Pancreas (tissue), 10 donors: ENCODE data around the gene TSSK2. TPM values are rescaled to one million over a fixed set of nuclear protein-coding genes. Genes with fewer than 3 reads are reported as not detected.
A peak's percentile ranks its signal among the peaks of the same experiment; 100 is the strongest.

Experiments
- ATAC-seq, 4 donors: fragments of 200-7000 bp; cut with Tn5 transposase; one replicate each; pipeline versions ENCODE4 v1.8.0 to v1.9.1; 2020; ENCODE audit warnings: mild to moderate bottlenecking in 4 of 4, moderate library complexity in 4 of 4
- DNase-seq, 6 donors: peaks; one replicate each; pipeline ENCODE4 v3.0.0-alpha.2; 2020
- FAIRE-seq: peaks from 2 replicates; lab custom pipeline; 2012; peaks lifted over from hg19 to GRCh38; lab: Jason Lieb, UNC
- H3K27ac ChIP-seq, 4 donors: fragments of 200-600 bp; sonication (generic); 1 replicate in 3 of 4; 2 replicates in 1 of 4; pipeline versions ENCODE4 v1.5.0 to v1.8.0; 2020
- H3K27me3 ChIP-seq, 4 donors: fragments of 200-600 bp; one replicate each; pipeline ENCODE4 v1.8.0; 2021
- H3K36me3 ChIP-seq, 3 donors: fragments of 200-600 bp; sonication (generic) in 1 of 3; one replicate each; pipeline versions ENCODE4 v1.5.0 to v1.8.0; 2020 to 2021
- H3K4me1 ChIP-seq, 3 donors: fragments of 200-600 bp; one replicate each; pipeline ENCODE4 v1.8.0; 2021
- H3K4me3 ChIP-seq, 4 donors: fragments of 200-600 bp; sonication (generic) in 2 of 4; one replicate each; pipeline versions ENCODE4 v1.5.0 to v1.8.0; 2020 to 2021
- H3K9me3 ChIP-seq, 4 donors: fragments of 200-600 bp; one replicate each; pipeline ENCODE4 v1.8.0; 2021
- WGBS, 2 donors: extraction: QIAGEN DNeasy Blood & Tissue Kit; methylation state at CpG; one replicate each; pipeline ENCODE4 v1.1.7; 2013; 5-methylcytosine and 5-hydroxymethylcytosine counted together
- intact Hi-C, 3 donors: fragments of 100-400 bp; cut with DNase I; formaldehyde crosslinking; loops; one replicate each; pipeline versions ENCODE4 v1.11.1 to v1.14.2; 2022
- polyA plus RNA-seq, 2 donors: library from polyadenylated mRNA; stranded (reverse); fragments of 200-250 nt; gene quantifications; one replicate each; pipeline ENCODE4 v1.2.3, GENCODE V29; 2013
- total RNA-seq, 6 donors: library from RNA; stranded (reverse); fragmentation: NEBNext Ultra II Directional in 4 of 6; extraction: Animal tissue kit (Norgen Biotek cat#: 25700) in 4 of 6; gene quantifications; one replicate each; pipeline versions ENCODE4 v1.2.1 to v1.2.4, GENCODE V29; 2021 to 2023
- TF ChIP-seq, protein P1 (sequence below), 4 donors: fragments of 200-600 bp; sonication (generic) in 3 of 4; IDR thresholded peaks; one replicate each; pipeline versions ENCODE4 v1.5.0 to v1.8.0; 2021; ENCODE audit warnings: antibody characterized with exemption in 4 of 4
- donor health status: healthy with polysubstance abuse.
- donor health status: DM: no; HTN: no; CAD: no; lungs with moderate emphysema.
- donor health status: DM: no; HTN: no; CAD: no.
- donor health status: control.
- donor health status: control.
- donor health status: Bipolar disorder and iron deficiency.
- donor health status: DM: yes; HTN: yes; CAD: no.
- donor health status: DM: no; HTN: no; CAD: no.
- donor health status: DM: no; HTN: no; CAD: no.
- donor health status: DM: yes; HTN: yes; CAD: no.

The TSSK2 gene
- total and polyA plus RNA-seq, 8 donors, result 0.08 to 0.31 (median 0.18) TPM; not detected in 4

DNA sequence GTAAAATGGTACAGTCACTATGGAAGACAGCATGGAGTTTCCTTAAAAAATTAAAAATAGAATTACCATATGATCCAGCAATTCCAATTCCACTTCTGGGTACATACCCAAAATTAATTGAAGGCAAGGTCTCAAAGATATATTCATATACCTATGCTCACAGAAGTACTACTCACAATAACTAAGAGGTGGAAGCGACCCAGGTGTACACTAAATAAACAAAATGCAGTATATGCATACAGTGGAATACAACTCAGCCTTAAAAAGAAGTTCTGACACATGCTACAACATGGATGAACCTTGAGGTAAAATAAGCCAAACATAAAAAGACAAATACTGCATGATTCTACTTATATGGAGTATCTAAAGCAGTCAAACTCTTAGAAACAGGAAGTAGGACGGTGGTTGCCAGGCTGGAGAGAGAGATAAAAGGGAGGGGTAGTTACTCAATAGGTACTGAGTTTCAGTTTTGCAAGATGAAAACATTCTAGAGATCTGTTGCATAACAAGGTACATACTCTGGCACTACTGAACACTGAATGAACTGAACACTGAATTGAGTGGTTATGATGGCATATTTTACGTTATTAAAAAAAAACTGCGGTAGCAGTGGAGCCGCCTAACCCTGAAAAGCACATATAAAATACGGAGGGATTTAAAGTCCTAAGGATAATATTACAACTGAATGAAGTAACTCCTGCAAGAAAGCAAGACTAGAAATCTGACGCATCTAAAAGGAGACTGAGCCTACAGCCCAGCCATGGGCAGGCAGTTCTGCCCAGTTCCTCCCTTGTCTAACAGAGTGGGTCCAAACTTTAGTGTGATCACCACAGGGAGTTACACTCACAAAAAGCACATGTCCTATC, 21.7 kb upstream of the TSSK2 start:
- no peaks in the 10 kb centered on the region for H3K36me3 ChIP-seq
- intact Hi-C loops, result no loop called here
- ATAC-seq (peak; percentile 53 to 84 (median 79)), FAIRE-seq (no peak), DNase-seq (peak in 1 of 6 donors; percentile 41)
- H3K27ac ChIP-seq, result peak overlapping the region in 2 of 4 donors; percentile 49 to 68
- no peak overlapping the region for H3K4me3 ChIP-seq
- no peaks in the 10 kb centered on the region for H3K9me3 ChIP-seq
- 46 to 55% methylated on average over 7 of the region's 7 CpGs for WGBS, 2 donors
- H3K4me1 ChIP-seq, result peaks cover 14 to 28% (median 27%) of the 10 kb centered on the region in 3 donors
- H3K27me3 ChIP-seq, result no peaks in the 10 kb centered on the region
- TF ChIP-seq, protein P1, sequence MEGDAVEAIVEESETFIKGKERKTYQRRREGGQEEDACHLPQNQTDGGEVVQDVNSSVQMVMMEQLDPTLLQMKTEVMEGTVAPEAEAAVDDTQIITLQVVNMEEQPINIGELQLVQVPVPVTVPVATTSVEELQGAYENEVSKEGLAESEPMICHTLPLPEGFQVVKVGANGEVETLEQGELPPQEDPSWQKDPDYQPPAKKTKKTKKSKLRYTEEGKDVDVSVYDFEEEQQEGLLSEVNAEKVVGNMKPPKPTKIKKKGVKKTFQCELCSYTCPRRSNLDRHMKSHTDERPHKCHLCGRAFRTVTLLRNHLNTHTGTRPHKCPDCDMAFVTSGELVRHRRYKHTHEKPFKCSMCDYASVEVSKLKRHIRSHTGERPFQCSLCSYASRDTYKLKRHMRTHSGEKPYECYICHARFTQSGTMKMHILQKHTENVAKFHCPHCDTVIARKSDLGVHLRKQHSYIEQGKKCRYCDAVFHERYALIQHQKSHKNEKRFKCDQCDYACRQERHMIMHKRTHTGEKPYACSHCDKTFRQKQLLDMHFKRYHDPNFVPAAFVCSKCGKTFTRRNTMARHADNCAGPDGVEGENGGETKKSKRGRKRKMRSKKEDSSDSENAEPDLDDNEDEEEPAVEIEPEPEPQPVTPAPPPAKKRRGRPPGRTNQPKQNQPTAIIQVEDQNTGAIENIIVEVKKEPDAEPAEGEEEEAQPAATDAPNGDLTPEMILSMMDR (IDR thresholded peaks at IDR 0.05), result no peak

DNA sequence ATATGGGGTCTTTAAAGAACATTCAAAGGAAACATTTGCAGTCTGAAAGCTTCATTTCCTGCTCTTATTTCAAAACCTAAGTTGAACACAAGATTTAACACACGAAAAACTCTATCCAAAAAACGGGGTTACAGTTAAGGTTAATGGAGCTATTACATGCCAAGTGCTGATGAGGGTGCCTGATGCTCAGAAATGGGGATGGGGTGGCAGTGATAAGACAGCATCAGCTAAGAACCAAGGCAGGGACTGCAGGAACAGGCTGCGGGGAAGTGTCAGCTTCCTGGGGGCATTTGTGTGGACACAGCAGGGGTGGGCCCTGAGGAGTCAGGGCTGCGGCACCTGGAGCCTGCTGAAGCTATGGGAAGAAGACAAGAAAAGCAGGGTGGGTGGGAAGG, 21.0 kb upstream of the TSSK2 start:
- peak in 1 of 6 donors; percentile 30 for DNase-seq
- no peak for FAIRE-seq
- WGBS, 2 donors, result 35 to 75% methylated on average over 4 of the region's 4 CpGs
- no peak for ATAC-seq
- TF ChIP-seq, protein P1 (IDR thresholded peaks at IDR 0.05), result no peak
- H3K27me3 ChIP-seq, result no peaks in the 10 kb centered on the region
- H3K4me3 ChIP-seq, result no peak overlapping the region
- H3K27ac ChIP-seq, result peak overlapping the region in 2 of 4 donors; percentile 49 to 68
- intact Hi-C loops, result no loop called here
- no peaks in the 10 kb centered on the region for H3K36me3 ChIP-seq
- H3K9me3 ChIP-seq, result no peaks in the 10 kb centered on the region
- peaks cover 13 to 24% (median 22%) of the 10 kb centered on the region in 3 donors for H3K4me1 ChIP-seq

DNA sequence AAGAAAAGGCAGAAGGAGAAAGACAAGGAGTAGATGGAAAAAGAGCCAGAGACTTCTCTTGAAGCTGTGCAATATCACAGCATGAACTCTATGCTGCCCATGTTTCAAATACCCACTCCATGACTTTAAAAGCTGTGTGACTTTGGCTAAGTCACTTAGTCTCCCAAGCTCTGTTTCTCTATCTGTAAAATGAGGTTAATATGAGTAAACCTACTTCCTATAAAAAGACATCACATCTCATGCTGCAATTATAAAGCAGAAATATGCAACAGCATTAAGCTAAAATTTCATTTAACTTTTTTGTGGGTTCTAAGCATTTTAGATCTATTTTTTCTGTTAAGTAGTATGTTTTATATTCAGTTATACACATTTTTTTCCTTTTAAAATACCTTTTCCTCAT, 20.5 kb upstream of the TSSK2 start:
- intact Hi-C loops, result no loop called here
- Histone ChIP-seq H3K4me3 (no peak overlapping the region), H3K4me1 (peaks cover 13 to 21% (median 18%) of the 10 kb centered on the region in 3 donors), H3K36me3 (no peaks in the 10 kb centered on the region), H3K9me3 (no peaks in the 10 kb centered on the region), H3K27ac (peak overlapping the region in 1 of 4 donors; percentile 49), H3K27me3 (no peaks in the 10 kb centered on the region)
- ATAC-seq, result no peak
- TF ChIP-seq, protein P1 (IDR thresholded peaks at IDR 0.05), result no peak
- DNase-seq, result no peak
- no peak for FAIRE-seq

DNA sequence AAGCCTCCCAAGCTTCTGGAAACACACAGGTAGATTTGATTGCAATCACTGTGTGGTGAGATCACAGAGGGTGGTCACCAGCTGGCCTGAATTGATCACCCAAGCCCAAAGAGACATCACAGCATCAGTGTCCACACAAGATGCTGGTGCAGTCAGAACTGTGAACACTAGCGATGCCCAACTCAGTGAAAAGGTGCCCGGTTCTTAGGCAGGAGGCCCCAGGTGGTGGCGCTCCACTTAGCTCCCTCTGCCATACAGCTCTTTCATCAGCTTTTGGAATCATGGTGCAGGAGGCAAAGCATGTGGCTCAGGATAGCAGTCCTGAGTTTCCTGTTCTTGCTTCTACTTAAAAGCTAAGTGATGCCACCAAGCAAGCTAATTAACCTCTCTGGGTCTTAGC, 20.0 kb upstream of the TSSK2 start:
- no peaks in the 10 kb centered on the region for H3K9me3 ChIP-seq
- TF ChIP-seq, protein P1 (IDR thresholded peaks at IDR 0.05), result no peak
- DNase-seq (peak in 1 of 6 donors; percentile 16), FAIRE-seq (no peak), ATAC-seq (no peak)
- no peaks in the 10 kb centered on the region for H3K27me3 ChIP-seq
- H3K4me1 ChIP-seq, result peaks cover 13 to 21% (median 18%) of the 10 kb centered on the region in 3 donors
- intact Hi-C loops, result no loop called here
- no peaks in the 10 kb centered on the region for H3K36me3 ChIP-seq
- no peak overlapping the region for H3K4me3 ChIP-seq
- WGBS, 2 donors, result 83 to 86% methylated on average over 3 of the region's 3 CpGs
- no peak overlapping the region for H3K27ac ChIP-seq

DNA sequence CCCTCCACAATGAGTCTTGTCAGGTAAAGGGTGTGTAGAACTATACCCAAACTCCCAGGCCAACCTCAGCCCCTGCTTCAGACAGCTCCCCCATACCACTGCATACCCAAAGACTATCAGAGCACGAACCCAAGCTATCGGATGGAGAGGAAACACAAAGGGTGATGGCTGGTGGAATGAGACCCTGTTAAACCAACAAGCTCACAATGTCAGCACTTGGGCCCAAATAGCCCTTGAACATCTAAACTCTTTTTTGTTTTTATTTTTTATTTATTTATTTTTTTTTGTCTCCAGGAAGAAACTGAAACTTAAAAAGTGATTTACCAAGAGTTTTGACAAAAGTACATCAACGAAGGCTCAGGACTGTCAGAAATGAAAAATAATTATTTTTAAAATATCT, 19.5 kb upstream of the TSSK2 start:
- WGBS, 2 donors, result 78 to 85% methylated on average over 3 of the region's 3 CpGs
- Histone ChIP-seq H3K27me3 (no peaks in the 10 kb centered on the region), H3K27ac (no peak overlapping the region), H3K9me3 (no peaks in the 10 kb centered on the region), H3K4me1 (peaks cover 13 to 21% (median 18%) of the 10 kb centered on the region in 3 donors), H3K36me3 (no peaks in the 10 kb centered on the region), H3K4me3 (no peak overlapping the region)
- DNase-seq (no peak), FAIRE-seq (no peak), ATAC-seq (no peak)
- intact Hi-C loops, result no loop called here
- TF ChIP-seq, protein P1 (IDR thresholded peaks at IDR 0.05), result no peak
